DMS153 (cell line): ENCODE results near the gene HSPB9.
"Not testable (repeated sequence)": the region's sequence is repeated elsewhere in the genome, so short reads cannot be mapped to it uniquely, and the experiment has no call there.

ENCODE experiments used
- DNase-seq: peaks from one replicate; lab custom pipeline; 2025; lab: John Stamatoyannopoulos, UW

The HSPB9 gene

DNA sequence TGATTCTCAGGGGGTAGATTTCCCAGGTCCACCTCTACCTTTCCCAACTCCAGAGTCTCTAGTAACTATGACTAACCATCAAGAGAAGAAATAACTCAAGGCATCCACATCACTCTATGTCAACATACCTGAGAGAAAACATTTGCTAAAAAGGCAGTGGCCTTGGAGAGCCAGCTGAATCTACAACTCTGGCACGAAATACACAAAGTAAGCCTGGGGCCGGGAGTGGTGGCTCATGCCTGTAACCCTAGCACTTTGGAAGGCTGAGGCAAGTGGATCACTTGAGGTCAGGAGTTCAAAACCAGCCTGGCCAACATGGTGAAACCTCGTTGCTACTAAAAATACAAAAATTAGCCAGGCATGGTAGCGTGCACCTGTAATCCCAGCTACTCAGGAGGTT lies 20.5 kb downstream of the HSPB9 start:
- not testable (repeated sequence) for DNase-seq

DNA sequence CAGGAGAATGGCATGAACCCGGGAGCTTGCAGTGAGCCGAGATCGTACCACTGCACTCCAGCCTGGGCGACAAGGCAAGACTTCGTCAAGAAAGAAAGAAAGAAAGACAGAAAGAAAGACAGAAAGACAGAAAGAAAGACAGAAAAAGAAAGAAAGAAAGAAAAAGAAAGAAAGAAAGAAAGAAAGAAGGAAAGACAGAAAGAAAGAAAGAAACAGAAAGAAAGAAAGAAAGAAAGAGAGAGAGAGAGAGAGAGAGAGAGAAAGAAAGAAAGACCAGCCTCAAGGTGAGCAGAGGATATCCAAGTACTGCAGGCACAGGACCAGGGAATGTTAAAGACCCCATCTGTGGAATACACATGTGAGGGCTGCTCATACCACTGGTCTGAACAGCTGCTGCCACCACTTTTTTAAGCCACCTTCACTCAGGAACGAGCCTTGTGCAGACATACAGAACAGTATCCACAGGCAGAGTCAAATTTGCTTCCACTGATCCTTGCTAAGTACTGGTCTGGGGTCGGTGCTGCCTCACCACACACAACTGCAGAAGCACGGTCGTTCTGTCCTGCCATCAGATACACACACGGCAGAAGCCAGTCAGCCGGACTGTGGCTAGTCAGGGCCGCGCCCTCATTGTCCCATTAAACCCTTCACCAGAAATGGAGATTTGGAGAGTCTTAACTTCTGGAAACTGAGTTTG lies 24.5 kb downstream of the HSPB9 start:
- DNase-seq: no peak

DNA sequence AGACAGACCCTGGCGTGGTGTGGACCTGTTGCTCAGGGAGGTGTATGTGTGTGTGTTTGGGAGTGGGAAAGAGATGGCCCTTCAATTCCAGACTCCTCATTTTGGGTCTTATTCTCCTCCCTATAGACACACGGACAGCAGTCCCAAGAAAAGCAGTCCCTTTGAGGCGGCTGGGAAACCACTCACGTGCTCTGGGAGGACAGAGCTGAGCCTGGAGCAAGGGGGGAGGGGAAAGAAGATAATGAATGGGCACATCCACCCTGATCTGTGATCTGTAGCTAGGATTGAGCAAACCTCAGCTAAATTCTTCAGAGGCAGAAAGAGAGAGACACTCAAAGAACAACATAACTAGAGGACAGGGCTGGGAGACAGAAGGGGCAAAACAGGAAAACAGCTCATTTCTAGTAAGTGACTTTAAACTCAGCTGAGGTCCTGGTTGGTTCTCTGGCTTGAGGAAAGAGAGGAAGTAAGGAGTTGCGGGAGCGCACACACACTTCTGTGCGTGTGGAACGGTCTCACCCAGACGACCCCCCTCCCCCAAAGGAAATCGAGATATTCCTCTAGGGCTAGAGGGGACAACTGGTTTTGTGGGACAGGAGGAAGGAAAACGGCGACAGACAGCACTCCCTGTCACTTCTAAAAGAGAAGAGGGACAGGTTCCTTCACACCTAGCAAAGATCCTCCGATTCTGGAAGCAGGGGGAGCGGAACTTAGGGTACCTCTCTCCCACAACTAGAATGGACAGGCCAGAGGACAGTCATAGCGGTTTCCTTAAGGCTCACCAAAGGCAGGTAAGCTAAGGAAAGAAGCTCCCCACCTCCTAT lies 31.5 kb downstream of the HSPB9 start:
- no peak for DNase-seq

DNA sequence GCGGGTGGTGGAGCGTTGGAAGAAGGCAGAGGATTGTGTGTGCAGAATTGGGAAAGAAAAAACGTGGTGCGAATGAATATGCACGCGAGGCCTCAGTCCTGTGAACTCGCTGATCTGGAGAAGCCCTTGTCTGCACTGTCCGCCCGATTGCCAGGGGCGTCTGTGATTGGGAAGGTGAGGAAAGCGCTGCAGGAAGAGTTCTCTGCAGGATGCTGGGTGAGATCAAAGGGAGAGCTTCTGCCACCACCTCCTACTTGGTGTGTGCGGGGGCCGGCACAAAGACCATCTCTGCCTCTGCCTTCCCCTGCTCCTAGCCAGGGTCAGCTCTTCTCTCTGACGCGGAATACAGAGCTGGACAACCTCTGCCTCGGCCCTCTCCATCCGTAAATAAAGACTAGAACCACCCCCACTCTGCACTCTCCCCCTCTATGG lies 33.0 kb downstream of the HSPB9 start:
- DNase-seq: no peak

DNA sequence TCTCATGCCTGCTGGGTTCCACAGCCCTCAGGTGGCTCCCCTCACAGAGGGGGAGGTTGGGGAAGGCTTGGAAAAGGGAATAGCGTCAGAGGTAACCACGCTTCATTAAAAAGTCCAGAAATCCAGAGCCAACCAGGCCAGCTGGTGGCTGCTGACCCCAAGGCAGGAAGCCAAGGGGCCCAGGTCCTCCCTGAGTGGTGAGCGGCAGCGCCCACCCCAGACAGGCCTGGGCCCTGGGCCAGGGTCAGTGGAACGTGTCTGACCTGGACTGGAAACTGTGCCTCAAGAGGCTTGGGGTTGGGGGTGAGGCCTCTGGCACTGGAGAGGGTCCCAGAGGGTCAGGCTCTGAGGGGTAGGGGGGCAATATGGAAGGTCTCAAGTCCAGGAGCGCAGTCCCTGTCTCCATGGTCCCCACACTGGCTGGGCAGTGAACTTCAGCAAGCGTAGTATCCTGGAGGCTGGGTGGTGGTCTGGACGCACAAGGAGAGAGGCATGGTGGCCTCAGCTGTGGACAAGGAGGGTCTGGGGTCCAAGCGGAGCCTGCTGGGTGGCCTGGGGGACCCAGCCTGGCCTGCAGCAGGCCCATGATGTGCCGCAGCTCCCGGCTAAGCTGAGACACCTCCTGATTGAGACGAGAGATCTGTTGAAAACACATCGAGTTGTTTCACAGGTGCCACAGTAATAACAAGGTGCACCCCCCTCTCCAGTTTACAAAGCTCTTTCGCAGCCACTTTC lies 37.4 kb downstream of the HSPB9 start:
- no peak for DNase-seq

DNA sequence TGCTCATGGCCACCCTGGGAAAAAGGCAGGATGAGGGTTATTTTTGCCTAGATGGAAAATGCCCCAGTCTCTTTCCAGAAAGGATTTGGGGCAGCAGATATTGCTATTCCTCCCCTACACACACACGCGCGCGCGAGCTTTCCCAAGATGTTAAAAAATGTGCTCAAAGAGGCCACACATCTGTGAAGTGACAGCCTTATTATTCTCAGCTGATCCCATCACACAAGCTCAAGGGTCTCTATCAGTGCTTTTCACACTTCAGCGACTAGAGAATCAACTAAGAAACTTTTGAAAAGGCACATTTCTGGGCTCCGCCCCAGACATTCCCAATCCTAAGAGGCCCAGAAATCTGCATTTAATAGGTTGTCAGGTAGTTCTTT lies 37.9 kb downstream of the HSPB9 start:
- DNase-seq: no peak

DNA sequence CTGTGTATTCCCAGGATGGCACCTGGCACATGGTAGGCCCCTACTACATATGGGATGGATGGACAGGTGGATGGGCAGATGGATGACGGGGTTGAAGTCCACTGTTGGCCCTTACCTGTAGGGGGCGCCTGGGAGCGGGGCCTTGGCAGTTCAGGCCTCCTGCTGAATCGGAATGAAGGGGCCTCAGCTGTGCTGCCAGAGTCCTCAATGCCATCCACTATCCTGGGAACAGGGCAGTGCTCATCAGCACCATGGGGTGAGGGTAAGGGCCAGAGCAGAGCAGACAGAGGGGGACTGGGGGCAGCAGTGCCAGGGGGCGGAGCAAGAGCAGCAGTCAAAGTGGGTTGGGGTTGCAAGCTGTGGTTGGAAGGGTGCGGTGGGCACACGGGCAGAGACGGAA lies 40.5 kb downstream of the HSPB9 start:
- no peak for DNase-seq

DNA sequence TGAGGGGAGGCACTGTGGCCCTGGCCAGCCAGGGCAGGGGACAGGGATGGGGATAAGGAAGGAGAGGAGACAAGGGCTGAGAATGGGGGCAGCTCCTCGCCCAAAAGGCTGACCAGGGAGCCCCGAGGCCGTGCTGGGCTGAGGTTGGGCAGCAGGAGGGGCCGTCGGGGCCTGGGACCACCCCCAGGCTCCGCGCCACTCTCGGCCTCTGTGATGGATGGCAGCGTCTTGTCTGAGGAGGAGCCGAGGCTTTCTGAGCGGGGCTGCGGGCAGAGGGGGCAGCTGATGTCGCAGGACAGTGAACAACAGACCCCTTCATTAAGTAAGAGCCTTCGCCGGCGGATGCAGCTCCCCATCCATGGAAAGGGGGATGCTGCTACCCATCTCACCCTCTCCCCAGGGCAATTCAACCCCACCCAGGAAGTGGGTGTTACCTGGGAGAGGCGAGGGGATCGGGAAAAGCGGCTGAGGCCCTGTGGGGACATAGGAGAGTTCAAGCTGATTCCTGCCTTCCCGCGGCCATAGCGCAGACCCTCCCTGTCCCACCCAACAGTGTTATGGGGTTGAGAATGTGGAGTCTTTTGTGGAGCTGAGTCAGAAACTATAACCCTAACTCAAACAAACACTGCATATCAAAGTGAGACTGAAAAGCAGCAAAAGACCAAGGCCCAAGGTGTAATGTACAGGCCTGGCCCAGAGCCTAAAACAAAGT lies 41.2 kb downstream of the HSPB9 start:
- DNase-seq: no peak

DNA sequence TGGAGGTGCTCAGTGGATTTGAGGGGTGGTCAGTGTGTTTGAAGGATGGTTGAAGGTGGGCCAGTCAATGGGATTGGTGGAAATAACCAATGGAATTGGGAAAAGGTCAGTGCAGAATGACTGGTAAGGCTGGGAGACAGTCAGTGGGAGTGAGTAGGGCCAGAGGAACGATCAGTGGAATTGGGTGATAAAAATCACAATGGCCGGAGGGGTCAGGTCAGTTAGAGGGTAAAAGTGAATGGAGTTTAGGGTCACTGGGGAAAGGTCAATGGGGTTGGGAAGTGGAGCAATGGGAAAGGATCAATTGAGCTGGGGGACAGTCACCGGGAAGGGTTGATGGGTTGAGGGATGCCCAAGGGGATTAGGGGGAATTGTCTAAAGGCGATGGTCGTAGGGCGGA lies 43.1 kb downstream of the HSPB9 start:
- no peak for DNase-seq

DNA sequence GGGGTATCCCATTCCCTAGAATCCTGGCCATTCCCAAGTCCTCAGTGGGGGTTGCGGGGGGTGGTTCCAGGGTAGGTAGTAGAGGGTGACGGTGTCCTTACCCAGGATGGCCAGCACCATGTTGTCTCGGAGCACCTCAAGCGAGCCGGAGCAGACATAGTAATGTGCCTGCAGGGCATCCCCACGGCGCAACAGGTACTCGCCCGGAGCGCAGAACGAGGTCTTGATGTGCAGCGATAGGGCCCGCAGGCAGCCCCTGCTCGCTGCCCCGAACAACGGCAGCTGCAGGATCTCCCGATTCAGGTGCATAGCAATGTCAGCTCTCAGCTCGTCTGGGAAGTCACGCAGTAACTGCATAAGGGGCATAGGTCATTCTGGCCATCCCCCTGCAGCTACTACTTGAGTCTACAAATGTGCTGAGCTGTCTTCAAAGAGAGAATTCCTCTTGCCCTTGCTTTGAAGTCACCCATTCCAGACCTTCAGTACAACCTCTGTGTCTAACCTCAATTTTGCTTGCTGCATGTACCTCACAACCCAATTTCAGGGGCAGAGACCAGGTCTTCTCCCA lies 43.7 kb downstream of the HSPB9 start:
- DNase-seq: no peak

DNA sequence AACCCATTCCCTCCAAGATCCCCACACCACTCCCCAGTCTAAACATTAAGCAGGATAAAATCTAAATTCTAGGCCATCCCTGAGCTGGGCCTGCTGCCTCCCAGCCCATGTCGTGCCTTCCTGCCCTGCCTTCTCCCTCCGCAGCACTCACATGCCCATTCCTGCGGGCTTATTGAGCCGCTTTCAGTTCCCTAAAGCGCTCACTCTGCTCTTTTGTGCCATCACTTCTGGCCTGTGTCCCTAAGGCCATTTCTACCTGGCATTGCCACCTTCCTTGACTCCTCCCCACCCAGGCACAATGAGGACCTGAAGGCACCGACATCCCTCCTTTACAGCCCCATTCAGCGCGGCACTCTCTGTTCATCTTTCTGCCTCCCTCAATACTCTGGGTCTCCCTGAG lies 45.2 kb downstream of the HSPB9 start:
- DNase-seq: no peak

DNA sequence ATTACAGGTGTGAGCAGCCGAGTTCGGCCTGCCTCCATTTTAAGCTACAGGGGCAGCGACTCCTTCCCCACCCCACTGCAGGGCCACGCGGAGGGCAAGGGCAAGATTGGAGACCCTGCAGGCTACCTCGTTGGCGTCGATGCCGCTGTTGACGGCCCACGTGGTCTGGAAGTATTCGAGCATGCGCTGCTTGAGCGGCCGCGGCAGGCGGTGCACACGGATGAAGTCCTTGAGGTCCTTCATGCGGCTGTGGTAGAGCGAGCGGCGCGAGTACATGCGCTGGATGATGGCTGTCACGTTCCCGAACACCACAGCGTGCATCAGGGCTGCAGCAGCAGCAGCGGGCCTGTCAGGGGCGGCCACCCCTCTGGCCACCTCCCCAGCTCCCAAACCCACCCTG lies 46.7 kb downstream of the HSPB9 start:
- DNase-seq: no peak

DNA sequence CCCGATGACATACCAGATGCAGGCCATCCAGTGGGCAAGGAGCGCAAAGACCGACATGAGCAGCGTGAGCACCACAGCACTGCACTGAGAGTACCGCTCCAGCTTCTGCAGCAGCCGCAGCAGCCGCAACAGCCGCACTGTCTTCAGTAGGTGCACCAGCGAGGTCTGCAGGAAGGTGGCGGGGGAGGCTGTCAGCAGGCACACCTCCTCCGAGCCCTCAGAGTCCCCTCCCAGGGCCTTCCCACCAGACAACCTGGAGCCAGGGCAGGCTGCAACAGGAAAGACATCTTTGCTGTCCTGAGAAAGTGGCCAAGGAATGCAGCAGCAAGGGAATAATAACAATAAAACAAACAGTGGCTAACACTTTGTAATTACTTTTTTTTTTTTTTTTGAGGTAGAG lies 49.2 kb downstream of the HSPB9 start:
- DNase-seq: no peak
